Mucosa of descending colon (tissue), 3 donors: ENCODE measurements around the gene P2RY10. TPM values are rescaled to one million over a fixed set of nuclear protein-coding genes. Genes with fewer than 3 reads are reported as not detected.
"Not testable (repeated sequence)": the region's sequence is repeated elsewhere in the genome, so short reads cannot be mapped to it uniquely, and the experiment has no call there.

Experiments used
- ATAC-seq: fragments of 200-7000 bp; cut with Tn5 transposase; one replicate; pipeline ENCODE4 v1.9.1; 2020; ENCODE audit warnings: mild to moderate bottlenecking, moderate library complexity
- DNase-seq, 3 donors: peaks; one replicate each; pipeline ENCODE4 v3.0.0-alpha.2; 2020
- H3K36me3 ChIP-seq: fragments of 200-600 bp; one replicate; pipeline ENCODE4 v1.8.0; 2021; ENCODE audit warnings: low read depth, mild to moderate bottlenecking
- H3K4me1 ChIP-seq: fragments of 200-600 bp; one replicate; pipeline ENCODE4 v1.8.0; 2021; ENCODE audit warnings: low read depth, mild to moderate bottlenecking
- H3K4me3 ChIP-seq: fragments of 200-600 bp; one replicate; pipeline ENCODE4 v1.8.0; 2021; ENCODE audit warnings: mild to moderate bottlenecking
- H3K9me3 ChIP-seq: fragments of 200-600 bp; one replicate; pipeline ENCODE4 v1.8.0; 2021; ENCODE audit warnings: mild to moderate bottlenecking
- intact Hi-C, 2 donors: fragments of 100-400 bp; cut with DNase I in 1 of 2; cut with micrococcal nuclease in 1 of 2; formaldehyde crosslinking; loops; one replicate each; pipeline versions ENCODE4 v1.11.0 to v1.11.1; 2022; cut with DNase I, micrococcal nuclease
- microRNA-seq: library from miRNA; unstranded; fragments of <30 nt; microRNA quantifications from one replicate; pipeline ENCODE4, GENCODE V29; 2019
- total RNA-seq, 3 donors: library from RNA; stranded (reverse); fragmentation: NEBNext Ultra II Directional in 2 of 3; extraction: Animal tissue kit (Norgen Biotek cat#: 25700) in 2 of 3; gene quantifications; one replicate each; pipeline versions ENCODE4 v1.2.1 to v1.2.4, GENCODE V29; 2021 to 2023
- TF ChIP-seq, protein P1 (sequence below): fragments of 200-600 bp; IDR thresholded peaks from one replicate; pipeline ENCODE4 v1.8.0; 2022; ENCODE audit warnings: antibody characterized with exemption, mild to moderate bottlenecking
- donor health status: DM: no; HTN: no; CAD: no; lungs with moderate emphysema.
- donor health status: DM: no; HTN: no; CAD: no.
- donor health status: DM: no; HTN: yes; CAD: no.

The P2RY10 gene
- total RNA-seq, 3 donors from 2014 or later, result 0.82 to 2.5 (median 2.3) TPM

DNA sequence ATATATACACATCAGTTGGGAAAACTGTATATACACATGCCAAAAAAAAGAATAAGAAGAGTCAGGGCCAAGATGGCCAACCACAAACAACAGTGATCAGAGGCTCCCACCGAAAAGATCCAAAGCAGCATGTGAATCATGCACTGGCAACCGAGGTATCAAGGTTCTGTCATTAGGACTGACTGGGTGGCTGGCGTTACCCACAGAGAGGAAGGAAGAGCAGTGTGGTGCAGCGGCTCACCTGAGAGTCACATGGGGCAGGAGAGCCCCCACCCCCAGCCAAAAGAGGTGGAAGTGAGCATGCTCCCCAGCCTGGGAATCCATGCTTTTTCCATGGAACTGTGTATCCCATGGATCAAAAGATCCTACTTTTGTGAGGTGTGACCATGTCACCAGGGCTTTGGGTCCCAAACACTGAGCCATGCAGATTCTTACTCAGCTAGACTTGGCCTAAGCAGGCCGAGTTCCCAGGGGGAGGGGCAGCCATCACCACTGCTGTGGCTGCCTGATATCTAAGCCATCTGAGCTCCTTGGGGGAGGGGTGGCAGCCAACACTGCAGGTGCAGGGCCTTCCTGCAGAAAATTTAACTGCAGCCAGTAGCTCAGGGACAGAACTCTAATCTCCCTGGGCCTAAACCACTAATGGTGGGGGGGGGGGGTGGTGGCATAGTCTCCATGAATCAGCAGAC lies 52.8 kb downstream of the P2RY10 start:
- Histone ChIP-seq H3K4me3 (no peak overlapping the region), H3K9me3 (no peaks in the 10 kb centered on the region), H3K36me3 (no peaks in the 10 kb centered on the region), H3K4me1 (no peaks in the 10 kb centered on the region)
- ATAC-seq, result no peak
- TF ChIP-seq, protein P1, sequence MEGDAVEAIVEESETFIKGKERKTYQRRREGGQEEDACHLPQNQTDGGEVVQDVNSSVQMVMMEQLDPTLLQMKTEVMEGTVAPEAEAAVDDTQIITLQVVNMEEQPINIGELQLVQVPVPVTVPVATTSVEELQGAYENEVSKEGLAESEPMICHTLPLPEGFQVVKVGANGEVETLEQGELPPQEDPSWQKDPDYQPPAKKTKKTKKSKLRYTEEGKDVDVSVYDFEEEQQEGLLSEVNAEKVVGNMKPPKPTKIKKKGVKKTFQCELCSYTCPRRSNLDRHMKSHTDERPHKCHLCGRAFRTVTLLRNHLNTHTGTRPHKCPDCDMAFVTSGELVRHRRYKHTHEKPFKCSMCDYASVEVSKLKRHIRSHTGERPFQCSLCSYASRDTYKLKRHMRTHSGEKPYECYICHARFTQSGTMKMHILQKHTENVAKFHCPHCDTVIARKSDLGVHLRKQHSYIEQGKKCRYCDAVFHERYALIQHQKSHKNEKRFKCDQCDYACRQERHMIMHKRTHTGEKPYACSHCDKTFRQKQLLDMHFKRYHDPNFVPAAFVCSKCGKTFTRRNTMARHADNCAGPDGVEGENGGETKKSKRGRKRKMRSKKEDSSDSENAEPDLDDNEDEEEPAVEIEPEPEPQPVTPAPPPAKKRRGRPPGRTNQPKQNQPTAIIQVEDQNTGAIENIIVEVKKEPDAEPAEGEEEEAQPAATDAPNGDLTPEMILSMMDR, result no peak
- intact Hi-C loops, result no loop called here
- DNase-seq, result peak; percentile 12 to 42 (median 17)

DNA sequence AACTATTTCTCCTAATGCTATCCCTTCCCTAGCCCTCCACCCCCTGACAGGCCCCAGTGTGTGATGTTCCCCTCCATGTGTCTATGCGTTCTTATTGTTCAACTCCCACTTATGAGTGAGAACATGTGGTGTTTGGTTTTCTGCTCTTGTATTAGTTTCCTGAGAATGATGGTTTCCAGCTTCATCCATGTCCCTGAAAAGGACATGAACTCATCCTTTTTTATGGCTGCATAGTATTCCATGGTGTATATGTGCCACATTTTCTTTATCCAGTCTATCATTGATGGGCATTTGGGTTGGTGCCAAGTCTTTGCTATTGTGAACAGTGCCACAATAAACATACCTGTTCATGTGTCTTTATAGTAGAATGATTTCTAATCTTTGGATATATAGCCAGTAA lies 62.3 kb downstream of the P2RY10 start:
- H3K4me1 ChIP-seq, H3K4me3 ChIP-seq, H3K36me3 ChIP-seq, H3K9me3 ChIP-seq, DNase-seq, intact Hi-C loops, ATAC-seq: not testable (repeated sequence)

Small RNA genes within 50 kb of the gene (microRNA-seq; reads per million reads assigned to microRNA genes)
- gene MIR4328, result not detected

Other genes with a start within 250 kb of the P2RY10 start
- under 1 TPM in 2 of 3 donors, not detected in 1; 0.29 to 0.60 TPM for gene LPAR4, start 197.7 kb upstream of the P2RY10 start, total RNA-seq
- 1 to 10 TPM; 1.2 to 2.3 (median 1.3) TPM for gene GPR174, start 199.3 kb downstream of the P2RY10 start, total RNA-seq